K562 (cell line): ENCODE results near the gene MTARC2. TPM values are rescaled to one million over a fixed set of nuclear protein-coding genes. Genes with fewer than 3 reads are reported as not detected.

Experiments
- ATAC-seq: fragments of 200-7000 bp; cut with Tn5 transposase; 3 replicates; pipeline ENCODE4 v1.9.1; 2020; ENCODE audit warnings: moderate library complexity
- BruUV-seq: library from RNA; stranded (reverse); fragments of 400-500 nt; replicated peaks from 2 replicates; lab custom pipeline; 2021; lab: Mats Ljungman, UMichigan
- CTCF ChIA-PET: fragments of 300-600 bp; formaldehyde crosslinking; extraction: SDS; loops from one replicate; lab custom pipeline; 2021; ENCODE audit warnings: low intra/inter-chr PET ratio; lab: Yijun Ruan, JAX
- POLR2A ChIA-PET: fragments of 300-600, 350-650 bp; sonication (Branson Sonifier 250); formaldehyde crosslinking; extraction: SDS; loops from one replicate; lab custom pipeline; 2021; ENCODE audit warnings: antibody characterized with exemption, inconsistent platforms; lab: Yijun Ruan, JAX
- DNase-seq, 4 experiments: peaks; one replicate each; pipeline versions ENCODE4 v3.0.0 to v3.0.0-alpha.2; 2011 to 2018; ENCODE audit warnings: low spot score in 3 of 4, mixed read lengths in 3 of 4; ENCODE audit errors: extremely low read depth in 1 of 4
- FAIRE-seq: peaks from 2 replicates; lab custom pipeline; 2011; peaks lifted over from hg19 to GRCh38; lab: Jason Lieb, UNC
- H2AFZ ChIP-seq: 2 replicates; pipeline ENCODE4 v1.6.0; 2011; ENCODE audit warnings: low read depth, low read length, control low read depth, inconsistent platforms
- H3K27ac ChIP-seq: fragments of 200-600 bp; 3 replicates; pipeline ENCODE4 v1.8.0; 2011; ENCODE audit warnings: low read depth, mild to moderate bottlenecking, control low read depth, inconsistent platforms, low read length, moderate library complexity, mixed read lengths; ENCODE audit errors: extremely low read depth
- H3K27me3 ChIP-seq, 2 experiments: fragments of 300-600 bp in 1 of 2; 2 replicates in 1 of 2; 3 replicates in 1 of 2; pipeline versions ENCODE4 v1.6.0 to v1.8.0; 2011; ENCODE audit warnings: inconsistent platforms in 2 of 2, low read length in 2 of 2, mild to moderate bottlenecking in 1 of 2, mixed read lengths in 1 of 2, moderate library complexity in 1 of 2; ENCODE audit not compliant: control insufficient read depth in 2 of 2, insufficient read depth in 2 of 2
- H3K36me3 ChIP-seq: fragments of 300-600 bp; 3 replicates; pipeline ENCODE4 v1.8.0; 2011; ENCODE audit warnings: mild to moderate bottlenecking, low read length, inconsistent platforms; ENCODE audit not compliant: control insufficient read depth, insufficient read depth
- H3K4me1 ChIP-seq, 2 experiments: fragments of 200-600 bp in 1 of 2; replicated peaks in 1 of 2; 2 replicates in 1 of 2; 3 replicates in 1 of 2; pipeline versions ENCODE4 v1.5.1 to v1.8.0; 2011; ENCODE audit warnings: inconsistent platforms in 2 of 2, low read length in 2 of 2, mild to moderate bottlenecking in 1 of 2, mixed read lengths in 1 of 2, moderate library complexity in 1 of 2; ENCODE audit not compliant: control insufficient read depth in 2 of 2, insufficient read depth in 2 of 2
- H3K4me2 ChIP-seq: 2 replicates; pipeline ENCODE4 v1.6.1; 2011; ENCODE audit warnings: low read length, control low read depth, inconsistent platforms, mixed read lengths; ENCODE audit not compliant: insufficient read depth
- H3K4me3 ChIP-seq: fragments of 200-600 bp; sonication (generic), shearing (Covaris generic); 2 replicates; pipeline ENCODE4 v1.5.1; 2016; ENCODE audit warnings: control low read depth, inconsistent platforms
- H3K79me2 ChIP-seq: fragments of 200-600 bp; 3 replicates; pipeline ENCODE4 v1.8.0; 2011; ENCODE audit warnings: low read length, inconsistent platforms; ENCODE audit not compliant: control insufficient read depth, insufficient read depth
- H3K9ac ChIP-seq, 2 experiments: 2 replicates each; pipeline versions ENCODE4 v1.6.0 to v1.6.1; 2011; ENCODE audit warnings: low read depth in 2 of 2, low read length in 2 of 2, control low read depth in 1 of 2, inconsistent platforms in 1 of 2, mild to moderate bottlenecking in 1 of 2, mixed read lengths in 1 of 2; ENCODE audit not compliant: insufficient read depth in 1 of 2
- H3K9me1 ChIP-seq: one replicate; pipeline ENCODE4 v1.6.0; 2011; ENCODE audit warnings: inconsistent platforms, mild to moderate bottlenecking, low read length, moderate library complexity; ENCODE audit not compliant: control insufficient read depth, insufficient read depth
- H3K9me3 ChIP-seq: replicated peaks from 2 replicates; pipeline ENCODE4 v1.5.1; 2011; ENCODE audit warnings: low read depth, low read length, inconsistent platforms; ENCODE audit not compliant: control insufficient read depth, insufficient read depth
- H4K20me1 ChIP-seq: replicated peaks from 2 replicates; pipeline ENCODE4 v1.6.1; 2011; ENCODE audit warnings: low read length, inconsistent platforms, mixed read lengths; ENCODE audit not compliant: control insufficient read depth, insufficient read depth
- CREBBP ChIP-seq: IDR thresholded peaks from one replicate; pipeline ENCODE4 v1.6.1; 2012; ENCODE audit warnings: low read depth, mild to moderate bottlenecking, control low read depth, inconsistent platforms, low read length
- EGR1 ChIP-seq: fragments of 450-650 bp; conservative IDR thresholded peaks from 2 replicates; pipeline ENCODE4 v1.6.1; 2017; ENCODE audit warnings: mild to moderate bottlenecking
- FOXJ3 ChIP-seq: sonication (generic); formaldehyde crosslinking; IDR thresholded peaks from 2 replicates; pipeline ENCODE4 v1.4.0; 2020; ENCODE audit warnings: mild to moderate bottlenecking, missing genetic modification reagents
- RAD21 ChIP-seq, 2 experiments: fragments of 250-450 bp in 1 of 2; fragments of 450-650 bp in 1 of 2; sonication (Bioruptor Pico) in 1 of 2; formaldehyde crosslinking in 1 of 2; IDR thresholded peaks in 1 of 2; conservative IDR thresholded peaks in 1 of 2; 2 replicates each; pipeline versions ENCODE4 v1.4.0 to v1.8.0; 2020 to 2022; ENCODE audit warnings: mild to moderate bottlenecking in 2 of 2, moderate library complexity in 1 of 2
- RFX7 ChIP-seq: fragments of 250-450 bp; sonication (Bioruptor Pico); IDR thresholded peaks from 2 replicates; pipeline ENCODE4 v1.5.1; 2021; ENCODE audit warnings: mild to moderate bottlenecking
- ZNF583 ChIP-seq: fragments of 250-450 bp; sonication (Bioruptor Pico); IDR thresholded peaks from 2 replicates; pipeline ENCODE4 v1.4.0; 2020
- WGBS: fragments of 100-300 bp; shearing (Covaris generic); methylation state at CpG from one replicate; pipeline ENCODE4 v1.1.6; 2016; ENCODE audit warnings: low coverage, mixed read lengths; ENCODE audit not compliant: insufficient coverage; ENCODE audit errors: missing lambda C conversion rate; 5-methylcytosine and 5-hydroxymethylcytosine counted together
- in situ Hi-C: fragments of 300-500 bp; cut with MboI; formaldehyde crosslinking; loops from 4 replicates; pipeline ENCODE4 v1.15.0; 2018; ENCODE audit warnings: inconsistent platforms, mixed read lengths
- intact Hi-C: fragments of 100-400 bp; cut with micrococcal nuclease; formaldehyde crosslinking; loops from 2 replicates; pipeline ENCODE4 v1.14.2; 2022
- polyA plus RNA-seq, 8 experiments: library from polyadenylated mRNA; depleted of rRNA in 4 of 8; stranded (reverse) in 5 of 8; unstranded in 3 of 8; fragments of >200 nt; fragmentation: Nextera tagmentation in 2 of 8; fragmentation: Illumina TruSeq in 1 of 8; extraction: Ambion mirVana in 2 of 8; extraction: Trizol in 1 of 8; gene quantifications; 2 replicates each; pipeline versions ENCODE4 v1.2.1 to v1.2.3, GENCODE V29; 2011 to 2014; ENCODE audit warnings: inconsistent platforms in 1 of 8, missing spikeins in 1 of 8
- total RNA-seq, 7 experiments: library from RNA; depleted of rRNA in 6 of 7; stranded (reverse); fragments of >200 nt in 6 of 7; fragmentation: Illumina TruSeq in 2 of 7; extraction: Trizol in 2 of 7; gene quantifications; 2 replicates each; pipeline versions ENCODE4 v1.2.1 to v1.2.3, GENCODE V29; 2011 to 2021; ENCODE audit warnings: low replicate concordance in 1 of 7
- TF ChIP-seq, protein P1 (sequence below): IDR thresholded peaks from 2 replicates; pipeline ENCODE4 v1.6.1; 2011; ENCODE audit warnings: borderline replicate concordance, low read depth, mild to moderate bottlenecking, moderate library complexity, low read length; ENCODE audit not compliant: insufficient read depth, poor library complexity, severe bottlenecking
- TF ChIP-seq, protein P2 (sequence below), 2 experiments: fragments of 450-650 bp; formaldehyde crosslinking in 1 of 2; IDR thresholded peaks; 2 replicates each; pipeline versions ENCODE4 v1.4.0 to v1.6.1; 2014 to 2020; ENCODE audit warnings: mild to moderate bottlenecking in 2 of 2, borderline replicate concordance in 1 of 2, low read depth in 1 of 2

Gene MTARC2
- total and polyA plus RNA-seq, 9 of the 15 experiments (the other 6 are each of a cell fraction or from before 2014, with no cell fraction given): 0.03 to 0.35 TPM; not detected in 7

DNA sequence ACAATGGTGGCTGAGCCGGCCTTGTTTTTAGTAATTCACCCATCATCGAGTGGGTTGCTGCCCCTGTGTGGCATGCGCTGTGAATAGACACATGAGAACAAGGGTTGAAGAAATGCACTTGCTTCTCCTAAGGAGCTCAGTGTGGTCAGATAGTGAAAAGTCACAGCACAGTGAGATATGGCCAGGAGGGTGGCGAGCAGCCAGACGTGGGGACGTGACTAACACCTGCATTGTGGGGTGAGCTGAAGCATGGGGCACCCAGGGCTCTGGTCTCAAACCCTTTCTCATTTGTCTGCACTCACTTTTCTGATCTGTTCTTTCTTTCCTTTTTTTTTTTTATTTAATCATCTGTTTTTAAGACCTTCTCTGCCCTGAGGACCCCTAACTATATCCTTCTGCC lies 52.1 kb downstream of the MTARC2 start (continued):
- TF ChIP-seq RFX7 (no peak), EGR1 (no peak)
- TF ChIP-seq, protein P1, sequence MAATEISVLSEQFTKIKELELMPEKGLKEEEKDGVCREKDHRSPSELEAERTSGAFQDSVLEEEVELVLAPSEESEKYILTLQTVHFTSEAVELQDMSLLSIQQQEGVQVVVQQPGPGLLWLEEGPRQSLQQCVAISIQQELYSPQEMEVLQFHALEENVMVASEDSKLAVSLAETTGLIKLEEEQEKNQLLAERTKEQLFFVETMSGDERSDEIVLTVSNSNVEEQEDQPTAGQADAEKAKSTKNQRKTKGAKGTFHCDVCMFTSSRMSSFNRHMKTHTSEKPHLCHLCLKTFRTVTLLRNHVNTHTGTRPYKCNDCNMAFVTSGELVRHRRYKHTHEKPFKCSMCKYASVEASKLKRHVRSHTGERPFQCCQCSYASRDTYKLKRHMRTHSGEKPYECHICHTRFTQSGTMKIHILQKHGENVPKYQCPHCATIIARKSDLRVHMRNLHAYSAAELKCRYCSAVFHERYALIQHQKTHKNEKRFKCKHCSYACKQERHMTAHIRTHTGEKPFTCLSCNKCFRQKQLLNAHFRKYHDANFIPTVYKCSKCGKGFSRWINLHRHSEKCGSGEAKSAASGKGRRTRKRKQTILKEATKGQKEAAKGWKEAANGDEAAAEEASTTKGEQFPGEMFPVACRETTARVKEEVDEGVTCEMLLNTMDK: no peak

GRCh38 chr1:220803401-220804201 lies 55.5 kb downstream of the MTARC2 start:
- CTCF ChIA-PET: interaction anchor here (0.7 kb wide), 2 partner anchors 116 to 631 kb away, joined by 3 read pairs; no protein-coding TSS in a partner anchor
- TF ChIP-seq ZNF583 (no peak), RAD21 (CRISPR knock-in tag; conservative IDR thresholded peaks at IDR 0.05 in 1 of 2, IDR thresholded peaks at IDR 0.05 in 1 of 2) (peak; percentile 25 to 37; a peak in 3 of 4 replicates), FOXJ3 (no peak), CREBBP (no peak)
- TF ChIP-seq, protein P2, sequence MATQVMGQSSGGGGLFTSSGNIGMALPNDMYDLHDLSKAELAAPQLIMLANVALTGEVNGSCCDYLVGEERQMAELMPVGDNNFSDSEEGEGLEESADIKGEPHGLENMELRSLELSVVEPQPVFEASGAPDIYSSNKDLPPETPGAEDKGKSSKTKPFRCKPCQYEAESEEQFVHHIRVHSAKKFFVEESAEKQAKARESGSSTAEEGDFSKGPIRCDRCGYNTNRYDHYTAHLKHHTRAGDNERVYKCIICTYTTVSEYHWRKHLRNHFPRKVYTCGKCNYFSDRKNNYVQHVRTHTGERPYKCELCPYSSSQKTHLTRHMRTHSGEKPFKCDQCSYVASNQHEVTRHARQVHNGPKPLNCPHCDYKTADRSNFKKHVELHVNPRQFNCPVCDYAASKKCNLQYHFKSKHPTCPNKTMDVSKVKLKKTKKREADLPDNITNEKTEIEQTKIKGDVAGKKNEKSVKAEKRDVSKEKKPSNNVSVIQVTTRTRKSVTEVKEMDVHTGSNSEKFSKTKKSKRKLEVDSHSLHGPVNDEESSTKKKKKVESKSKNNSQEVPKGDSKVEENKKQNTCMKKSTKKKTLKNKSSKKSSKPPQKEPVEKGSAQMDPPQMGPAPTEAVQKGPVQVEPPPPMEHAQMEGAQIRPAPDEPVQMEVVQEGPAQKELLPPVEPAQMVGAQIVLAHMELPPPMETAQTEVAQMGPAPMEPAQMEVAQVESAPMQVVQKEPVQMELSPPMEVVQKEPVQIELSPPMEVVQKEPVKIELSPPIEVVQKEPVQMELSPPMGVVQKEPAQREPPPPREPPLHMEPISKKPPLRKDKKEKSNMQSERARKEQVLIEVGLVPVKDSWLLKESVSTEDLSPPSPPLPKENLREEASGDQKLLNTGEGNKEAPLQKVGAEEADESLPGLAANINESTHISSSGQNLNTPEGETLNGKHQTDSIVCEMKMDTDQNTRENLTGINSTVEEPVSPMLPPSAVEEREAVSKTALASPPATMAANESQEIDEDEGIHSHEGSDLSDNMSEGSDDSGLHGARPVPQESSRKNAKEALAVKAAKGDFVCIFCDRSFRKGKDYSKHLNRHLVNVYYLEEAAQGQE (IDR thresholded peaks at IDR 0.05; ENCODE audit: borderline replicate concordance): peak; percentile 31; the same call in 1 of the 2 replicates
- TF ChIP-seq, protein P2 (CRISPR knock-in tag; IDR thresholded peaks at IDR 0.05; ENCODE audit: low read depth): no peak

More at GRCh38 chr1:220803401-220804201, 55.5 kb downstream of the MTARC2 start:
- no peaks in the 10 kb centered on the region for H3K36me3 ChIP-seq
- H3K9me1 ChIP-seq: no peaks in the 10 kb centered on the region
- no peak overlapping the region for H3K4me3 ChIP-seq
- POLR2A ChIA-PET: interaction anchor here (0.7 kb wide), 1 partner anchor 10 kb away, joined by 5 read pairs; no protein-coding TSS in a partner anchor
- WGBS: 4% methylated on average over 10 of the region's 10 CpGs
- no TSS peak for BruUV-seq
- peak overlapping the region; percentile 20; the same call in 1 of the 2 replicates for H2AFZ ChIP-seq
- H3K79me2 ChIP-seq: no peaks in the 10 kb centered on the region
- peaks cover 5 to 27% of the 10 kb centered on the region in 2 experiments; a peak in 3 of 5 replicates for H3K27me3 ChIP-seq
- peak; percentile 88 for ATAC-seq
- in situ Hi-C loops: no loop called here
- H3K4me2 ChIP-seq: no peak overlapping the region
- H3K4me1 ChIP-seq: no peaks in the 10 kb centered on the region
- no peaks in the 10 kb centered on the region for H4K20me1 ChIP-seq
- no peak overlapping the region for H3K9ac ChIP-seq
- FAIRE-seq: peak; percentile 89
- H3K9me3 ChIP-seq: no peaks in the 10 kb centered on the region
- intact Hi-C loops: no loop called here
- peak; percentile 45 to 65 (median 62) for DNase-seq
- no peak overlapping the region for H3K27ac ChIP-seq
